ENCODE data around the gene SDF2L1. TPM values are rescaled to one million over a fixed set of nuclear protein-coding genes. Genes with fewer than 3 reads are reported as not detected.
"Not testable (repeated sequence)": the region's sequence is repeated elsewhere in the genome, so short reads cannot be mapped to it uniquely, and the experiment has no call there.

The SDF2L1 gene
- total RNA-seq, 2 experiments from 2014 or later = 60.5 to 66.8 TPM

DNA sequence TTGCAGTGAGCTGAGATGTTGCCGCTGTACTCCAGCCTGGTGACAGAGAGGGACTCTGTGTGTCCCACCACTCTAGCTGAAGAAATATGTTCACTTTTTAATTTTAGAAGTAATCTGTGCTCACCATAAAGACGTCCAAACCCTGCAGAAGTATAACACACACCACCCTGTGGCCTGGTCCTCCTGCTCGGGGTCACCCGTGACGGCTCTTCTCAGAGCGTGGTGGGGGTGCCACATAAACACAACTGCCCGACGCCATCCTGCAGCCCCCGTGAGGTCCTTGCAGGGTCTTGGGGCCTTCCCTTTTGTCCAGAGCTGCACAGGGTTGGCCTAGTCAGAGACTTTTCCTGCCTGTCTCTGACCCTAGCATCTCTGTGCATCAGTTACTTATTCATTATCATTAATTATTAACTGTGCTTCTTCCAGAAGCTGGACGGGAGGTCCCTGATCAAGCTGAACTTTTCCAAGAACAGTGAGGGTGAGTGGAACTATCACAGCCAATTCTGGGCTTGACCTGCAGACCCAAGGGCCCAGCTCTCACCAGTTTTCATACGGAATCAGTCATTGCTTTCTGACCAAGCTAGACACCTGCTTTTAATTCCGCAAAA, 32.6 kb downstream of the SDF2L1 start:
- BruUV-seq (replicated peaks) = no TSS peak
- ChIA-PET CTCF (ENCODE audit: unreplicated experiment) (no interaction called here), POLR2A (no interaction called here)
- TF ChIP-seq, protein P1, sequence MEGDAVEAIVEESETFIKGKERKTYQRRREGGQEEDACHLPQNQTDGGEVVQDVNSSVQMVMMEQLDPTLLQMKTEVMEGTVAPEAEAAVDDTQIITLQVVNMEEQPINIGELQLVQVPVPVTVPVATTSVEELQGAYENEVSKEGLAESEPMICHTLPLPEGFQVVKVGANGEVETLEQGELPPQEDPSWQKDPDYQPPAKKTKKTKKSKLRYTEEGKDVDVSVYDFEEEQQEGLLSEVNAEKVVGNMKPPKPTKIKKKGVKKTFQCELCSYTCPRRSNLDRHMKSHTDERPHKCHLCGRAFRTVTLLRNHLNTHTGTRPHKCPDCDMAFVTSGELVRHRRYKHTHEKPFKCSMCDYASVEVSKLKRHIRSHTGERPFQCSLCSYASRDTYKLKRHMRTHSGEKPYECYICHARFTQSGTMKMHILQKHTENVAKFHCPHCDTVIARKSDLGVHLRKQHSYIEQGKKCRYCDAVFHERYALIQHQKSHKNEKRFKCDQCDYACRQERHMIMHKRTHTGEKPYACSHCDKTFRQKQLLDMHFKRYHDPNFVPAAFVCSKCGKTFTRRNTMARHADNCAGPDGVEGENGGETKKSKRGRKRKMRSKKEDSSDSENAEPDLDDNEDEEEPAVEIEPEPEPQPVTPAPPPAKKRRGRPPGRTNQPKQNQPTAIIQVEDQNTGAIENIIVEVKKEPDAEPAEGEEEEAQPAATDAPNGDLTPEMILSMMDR (conservative IDR thresholded peaks at IDR 0.05; ENCODE audit: low read length) = no peak
- no peak overlapping the region for H3K27ac ChIP-seq (ENCODE audit: low read depth, low read length, poor library complexity, severe bottlenecking)
- H3K36me3 ChIP-seq (ENCODE audit: insufficient read depth, low read length) = peaks cover 79% of the 10 kb centered on the region
- no peak for DNase-seq (ENCODE audit: low spot score)
- intact Hi-C loops (cut with micrococcal nuclease; ENCODE audit: unreplicated experiment) = no loop called here
- no peak overlapping the region for H2AFZ ChIP-seq (ENCODE audit: low read length)
- H3K9me3 ChIP-seq (ENCODE audit: low read length) = no peaks in the 10 kb centered on the region
- no peaks in the 10 kb centered on the region for H4K20me1 ChIP-seq (ENCODE audit: insufficient read depth, low read length)
- no peak overlapping the region for H3K4me2 ChIP-seq (ENCODE audit: low read length)
- H3K4me1 ChIP-seq (ENCODE audit: insufficient read depth, low read length, poor library complexity, severe bottlenecking) = peaks cover 31% of the 10 kb centered on the region
- H3K79me2 ChIP-seq (ENCODE audit: insufficient read depth, low read depth, low read length) = peaks cover 16% of the 10 kb centered on the region; the same call in 1 of the 2 replicates
- no peaks in the 10 kb centered on the region for H3K9me2 ChIP-seq (ENCODE audit: insufficient read depth, low read length)
- H3K4me3 ChIP-seq (ENCODE audit: low read depth, low read length, poor library complexity, severe bottlenecking) = no peak overlapping the region

DNA sequence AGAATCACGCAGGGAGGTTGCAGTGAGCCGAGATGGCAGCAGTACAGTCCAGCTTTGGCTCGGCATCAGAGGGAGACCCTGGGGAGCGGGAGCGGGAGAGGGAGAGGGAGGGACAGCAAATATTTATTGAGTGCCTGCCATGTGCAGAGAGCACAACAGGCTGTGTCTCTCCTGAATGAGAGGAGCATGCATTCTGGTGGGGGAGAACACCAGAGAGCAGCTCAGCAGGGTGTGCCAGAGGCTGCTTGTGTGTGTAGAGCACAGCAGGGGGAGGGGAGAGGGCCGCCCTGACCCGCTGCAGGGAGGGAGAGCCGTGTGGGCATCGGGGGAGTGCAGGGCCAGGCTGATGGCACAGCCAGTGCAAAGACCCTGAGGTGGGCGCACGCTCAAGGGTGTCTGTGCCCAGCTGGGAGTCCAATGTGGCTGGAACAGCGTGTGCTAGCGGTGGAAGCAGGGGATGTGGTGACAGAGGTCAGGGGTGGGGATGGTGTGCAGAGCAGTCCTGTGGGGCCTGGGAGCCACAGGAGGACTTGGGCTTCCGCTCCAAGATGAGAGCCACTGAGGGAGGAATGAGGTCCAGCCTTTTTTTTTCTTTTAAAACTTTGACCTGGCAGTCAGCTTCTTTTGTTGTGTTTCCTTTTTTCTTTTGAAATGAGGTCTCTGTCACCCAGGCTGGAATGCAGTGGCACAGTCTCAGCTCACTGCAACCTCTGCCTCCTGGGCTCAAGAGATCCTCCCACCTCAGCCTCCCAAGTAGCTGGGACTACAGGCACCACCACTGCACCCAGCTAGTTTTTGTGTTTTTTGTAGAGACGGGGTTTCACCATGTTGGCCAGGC, 35.7 kb downstream of the SDF2L1 start:
- POLR2A ChIA-PET = no interaction called here
- intact Hi-C loops (cut with micrococcal nuclease; ENCODE audit: unreplicated experiment) = no loop called here
- H3K36me3 ChIP-seq (ENCODE audit: insufficient read depth, low read length) = peaks cover 72% of the 10 kb centered on the region
- H3K4me3 ChIP-seq (ENCODE audit: low read depth, low read length, poor library complexity, severe bottlenecking) = no peak overlapping the region
- no TSS peak for BruUV-seq (replicated peaks)
- CTCF ChIA-PET (ENCODE audit: unreplicated experiment) = no interaction called here
- no peak overlapping the region for H2AFZ ChIP-seq (ENCODE audit: low read length)
- no peak overlapping the region for H3K4me2 ChIP-seq (ENCODE audit: low read length)
- peaks cover under 1% of the 10 kb centered on the region for H3K4me1 ChIP-seq (ENCODE audit: insufficient read depth, low read length, poor library complexity, severe bottlenecking)
- no peaks in the 10 kb centered on the region for H3K9me2 ChIP-seq (ENCODE audit: insufficient read depth, low read length)
- no peaks in the 10 kb centered on the region for H3K9me3 ChIP-seq (ENCODE audit: low read length)
- no peaks in the 10 kb centered on the region for H4K20me1 ChIP-seq (ENCODE audit: insufficient read depth, low read length)
- no peak overlapping the region for H3K27ac ChIP-seq (ENCODE audit: low read depth, low read length, poor library complexity, severe bottlenecking)
- no peak for TF ChIP-seq EZH2phosphoT487 (IDR thresholded peaks at IDR 0.05; ENCODE audit: borderline replicate concordance, low read depth, low read length)
- TF ChIP-seq, protein P1 (conservative IDR thresholded peaks at IDR 0.05; ENCODE audit: low read length) = no peak
- no peaks in the 10 kb centered on the region for H3K79me2 ChIP-seq (ENCODE audit: insufficient read depth, low read depth, low read length)
- DNase-seq (ENCODE audit: low spot score) = no peak

DNA sequence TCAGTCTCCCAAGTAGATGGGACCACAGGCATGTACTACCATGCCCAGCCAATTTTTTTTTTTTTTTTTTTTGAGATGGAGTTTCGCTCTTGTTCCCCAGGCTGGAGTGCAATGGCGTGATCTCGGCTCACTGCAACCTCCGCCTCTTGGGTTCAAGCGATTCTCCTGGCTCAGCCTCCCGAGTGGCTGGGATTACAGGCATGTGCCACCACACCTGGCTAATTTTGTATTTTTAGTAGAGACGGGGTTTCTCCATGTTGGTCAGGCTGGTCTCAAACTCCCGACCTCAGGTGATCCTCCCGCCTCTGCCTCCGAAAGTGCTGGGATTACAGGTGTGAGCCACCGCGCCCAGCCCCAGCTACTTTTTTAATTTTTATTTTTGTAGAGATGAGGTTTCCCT, 36.7 kb downstream of the SDF2L1 start:
- intact Hi-C loops (cut with micrococcal nuclease; ENCODE audit: unreplicated experiment); DNase-seq (ENCODE audit: low spot score); H3K4me2 ChIP-seq (ENCODE audit: low read length); H2AFZ ChIP-seq (ENCODE audit: low read length); H3K9me2 ChIP-seq (ENCODE audit: insufficient read depth, low read length); POLR2A ChIA-PET; H3K79me2 ChIP-seq (ENCODE audit: insufficient read depth, low read depth, low read length); H4K20me1 ChIP-seq (ENCODE audit: insufficient read depth, low read length); H3K9me3 ChIP-seq (ENCODE audit: low read length); BruUV-seq (replicated peaks); H3K4me3 ChIP-seq (ENCODE audit: low read depth, low read length, poor library complexity, severe bottlenecking); H3K4me1 ChIP-seq (ENCODE audit: insufficient read depth, low read length, poor library complexity, severe bottlenecking); CTCF ChIA-PET (ENCODE audit: unreplicated experiment); H3K27ac ChIP-seq (ENCODE audit: low read depth, low read length, poor library complexity, severe bottlenecking): not testable (repeated sequence)
- peaks cover 70% of the 10 kb centered on the region for H3K36me3 ChIP-seq (ENCODE audit: insufficient read depth, low read length)
